ENCODE measurements around the gene CCS.
"Not testable (repeated sequence)": the region's sequence is repeated elsewhere in the genome, so short reads cannot be mapped to it uniquely, and the experiment has no call there.

The CCS gene

DNA sequence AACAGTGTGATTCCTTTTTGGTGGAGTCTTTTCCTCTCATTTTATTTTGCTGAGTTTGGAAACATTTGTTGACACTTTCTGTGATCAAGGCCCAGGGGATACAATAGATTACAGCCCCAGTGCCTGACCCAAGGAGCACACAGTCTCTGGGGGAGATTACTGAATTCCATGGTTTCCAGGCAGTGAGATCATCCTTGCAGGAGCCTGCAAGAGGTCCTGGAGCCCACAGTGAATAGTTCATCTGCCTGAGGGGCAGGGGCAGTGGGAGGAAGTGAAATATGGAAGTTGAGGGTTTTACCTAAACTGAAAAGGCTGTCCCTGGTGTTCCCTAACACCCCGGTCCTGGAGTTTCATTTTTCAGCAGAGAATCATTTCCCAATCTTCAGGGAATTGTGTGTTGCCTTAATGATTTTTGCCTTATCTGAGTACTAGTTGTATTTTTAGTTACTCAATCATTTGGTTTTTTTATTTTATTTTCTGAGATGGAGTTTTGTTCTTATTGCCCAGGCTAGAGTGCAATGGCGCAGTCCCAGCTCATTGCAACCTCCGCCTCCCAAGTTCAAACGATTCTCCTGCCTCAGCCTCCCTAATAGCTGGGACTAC is 7.7 kb downstream of the CCS start:
- ChIA-PET POLR2A (interaction anchor here (1.4 to 2.4 kb wide), 2 partner anchors 16 to 77 kb away, joined by 3 to 8 read pairs; partner anchors contain the start of genes RBM14 and RBM4B), CTCF (interaction anchor here (0.6 to 0.8 kb wide), 2 partner anchors 8 to 234 kb away, joined by 3 to 4 read pairs; no protein-coding TSS in a partner anchor)
- no peak for DNase-seq (ENCODE audit: extremely low spot score)
- TF ChIP-seq FOXM1 (IDR thresholded peaks at IDR 0.05; ENCODE audit: borderline replicate concordance) (no peak), TARDBP (IDR thresholded peaks at IDR 0.05) (no peak), NFRKB (IDR thresholded peaks at IDR 0.05) (no peak), CTBP1 (IDR thresholded peaks at IDR 0.05; ENCODE audit: borderline replicate concordance) (no peak), SP1 (IDR thresholded peaks at IDR 0.05) (no peak), L3MBTL2 (conservative IDR thresholded peaks at IDR 0.05) (no peak), BHLHE40 (IDR thresholded peaks at IDR 0.05; ENCODE audit: borderline replicate concordance) (no peak)

DNA sequence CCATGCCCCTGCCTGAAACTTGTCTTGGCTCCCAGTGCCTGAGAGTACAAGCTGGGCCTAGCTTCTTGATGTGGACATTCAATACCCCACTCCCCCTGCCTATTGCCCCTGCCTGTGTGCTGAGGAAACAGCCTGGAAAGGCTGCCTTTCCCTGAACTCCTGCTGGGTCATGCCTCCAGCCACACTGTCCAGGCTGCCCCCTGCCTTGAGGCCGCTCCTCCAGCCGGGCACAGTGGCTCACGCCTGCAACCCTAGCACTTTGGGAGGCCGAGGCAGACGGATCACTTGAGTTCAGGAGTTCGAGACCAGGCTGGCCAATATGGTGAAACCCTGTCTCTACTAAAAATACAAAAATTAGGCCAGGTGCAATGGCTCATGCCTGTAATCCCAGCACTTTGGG is 10.1 kb downstream of the CCS start:
- no peak for DNase-seq (ENCODE audit: extremely low spot score)
- POLR2A ChIA-PET = interaction anchor here (1.4 kb wide), 2 partner anchors 10 to 14 kb away, joined by 3 to 5 read pairs; partner anchors contain the start of genes CCDC87 and RBM14
- CTCF ChIA-PET = no interaction called here
- TF ChIP-seq ELF4 (IDR thresholded peaks at IDR 0.05) = no peak
- TF ChIP-seq, protein P1, sequence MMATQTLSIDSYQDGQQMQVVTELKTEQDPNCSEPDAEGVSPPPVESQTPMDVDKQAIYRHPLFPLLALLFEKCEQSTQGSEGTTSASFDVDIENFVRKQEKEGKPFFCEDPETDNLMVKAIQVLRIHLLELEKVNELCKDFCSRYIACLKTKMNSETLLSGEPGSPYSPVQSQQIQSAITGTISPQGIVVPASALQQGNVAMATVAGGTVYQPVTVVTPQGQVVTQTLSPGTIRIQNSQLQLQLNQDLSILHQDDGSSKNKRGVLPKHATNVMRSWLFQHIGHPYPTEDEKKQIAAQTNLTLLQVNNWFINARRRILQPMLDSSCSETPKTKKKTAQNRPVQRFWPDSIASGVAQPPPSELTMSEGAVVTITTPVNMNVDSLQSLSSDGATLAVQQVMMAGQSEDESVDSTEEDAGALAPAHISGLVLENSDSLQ (IDR thresholded peaks at IDR 0.05) = no peak
- no peak for TF ChIP-seq SP1 (IDR thresholded peaks at IDR 0.05)
- TF ChIP-seq FOXM1 (IDR thresholded peaks at IDR 0.05; ENCODE audit: borderline replicate concordance) = no peak
- TF ChIP-seq L3MBTL2 (conservative IDR thresholded peaks at IDR 0.05) = no peak
- no peak for TF ChIP-seq BHLHE40 (IDR thresholded peaks at IDR 0.05; ENCODE audit: borderline replicate concordance)
- no peak for TF ChIP-seq ARNT (IDR thresholded peaks at IDR 0.05)
- no peak for TF ChIP-seq TARDBP (IDR thresholded peaks at IDR 0.05)
- TF ChIP-seq CTBP1 (IDR thresholded peaks at IDR 0.05; ENCODE audit: borderline replicate concordance) = no peak
- no peak for TF ChIP-seq FOXK2 (IDR thresholded peaks at IDR 0.05)
- no peak for TF ChIP-seq FOXA1 (IDR thresholded peaks at IDR 0.05)

DNA sequence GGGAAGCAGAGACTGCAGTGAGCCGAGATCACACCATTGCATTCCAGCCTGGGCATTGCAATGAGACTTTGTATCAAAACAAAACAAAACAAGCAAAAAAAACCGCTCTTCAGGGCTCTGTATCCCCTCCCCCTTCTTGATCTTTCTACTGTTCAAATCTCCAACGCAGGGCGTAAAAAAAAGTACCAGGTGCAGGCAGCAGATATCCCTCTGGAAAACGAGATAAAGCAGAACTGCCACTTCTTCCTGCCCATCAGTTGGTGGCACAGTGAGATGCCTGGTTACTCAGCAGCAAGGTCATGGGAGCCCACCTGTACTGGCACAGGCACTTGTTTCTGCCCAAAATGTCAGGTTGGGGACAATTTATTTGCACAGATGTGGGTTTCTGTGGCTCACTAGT is 11.2 kb downstream of the CCS start:
- CTCF ChIA-PET = no interaction called here
- POLR2A ChIA-PET = interaction anchor here (3.6 kb wide), 1 partner anchor 13 kb away, joined by 23 read pairs; the partner anchor contains the start of gene RBM14
- DNase-seq (ENCODE audit: extremely low spot score) = no peak
- no peak for TF ChIP-seq CTBP1 (IDR thresholded peaks at IDR 0.05; ENCODE audit: borderline replicate concordance)
- no peak for TF ChIP-seq L3MBTL2 (conservative IDR thresholded peaks at IDR 0.05)
- no peak for TF ChIP-seq HDGF (IDR thresholded peaks at IDR 0.05; ENCODE audit: borderline replicate concordance)
- no peak for TF ChIP-seq FOXA1 (IDR thresholded peaks at IDR 0.05)
- no peak for TF ChIP-seq ZNF384 (IDR thresholded peaks at IDR 0.05)
- no peak for TF ChIP-seq SUZ12 (IDR thresholded peaks at IDR 0.05)

- ChIA-PET CTCF (interaction anchor here (0.7 to 0.9 kb wide), 2 partner anchors 8 to 17 kb away, joined by 3 to 5 read pairs; no protein-coding TSS in a partner anchor), POLR2A (interaction anchor here (1.1 to 3.6 kb wide), 3 partner anchors 10 to 31 kb away, joined by 4 to 23 read pairs (median 8); partner anchors contain the start of genes CCDC87, RBM14 and RBM4)
- not testable (repeated sequence) for DNase-seq (ENCODE audit: extremely low spot score)
Measured at GRCh38 chr11:66606608-66607007, 13.6 kb downstream of the CCS start.

DNA sequence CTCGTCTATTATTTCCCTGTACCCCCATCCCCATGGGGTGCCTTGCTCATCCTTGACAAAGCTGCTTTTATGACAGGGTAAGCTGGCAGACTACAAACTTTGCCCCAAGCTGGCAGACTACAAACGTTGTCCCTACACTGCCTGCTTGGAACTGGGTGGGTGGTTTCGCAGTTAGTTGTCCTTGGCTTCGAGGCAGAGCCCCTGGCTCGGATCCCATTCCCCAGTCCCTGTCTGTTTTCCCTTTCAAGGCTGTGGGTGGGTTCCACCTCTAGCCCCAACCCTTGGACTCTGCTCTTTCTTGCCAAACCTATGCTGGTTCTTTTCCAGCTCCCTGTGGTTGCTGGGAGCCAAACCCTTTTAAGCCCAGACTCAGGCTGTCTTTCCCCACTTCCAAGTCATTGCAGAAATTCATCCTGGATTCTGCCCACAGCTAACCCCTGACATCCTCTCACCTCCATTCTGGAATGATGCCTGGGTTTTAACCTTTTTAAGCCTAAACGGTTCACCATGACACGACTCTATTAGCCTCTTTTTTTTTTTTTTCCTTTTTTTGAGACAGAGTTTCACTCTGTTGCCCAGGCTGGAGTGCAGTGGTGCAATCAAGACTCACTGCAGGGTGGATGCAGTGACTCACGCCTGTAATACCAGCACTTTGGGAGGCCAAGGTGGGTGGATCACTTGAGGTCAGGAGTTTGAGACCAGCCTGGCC is 14.3 kb downstream of the CCS start:
- ChIA-PET POLR2A (interaction anchor here (1.1 to 3.6 kb wide), 3 partner anchors 10 to 31 kb away, joined by 4 to 23 read pairs (median 8); partner anchors contain the start of genes CCDC87, RBM14 and RBM4), CTCF (interaction anchor here (0.7 kb wide), 1 partner anchor 8 kb away, joined by 5 read pairs; no protein-coding TSS in a partner anchor)
- no peak for TF ChIP-seq TARDBP (IDR thresholded peaks at IDR 0.05)
- no peak for DNase-seq (ENCODE audit: extremely low spot score)

DNA sequence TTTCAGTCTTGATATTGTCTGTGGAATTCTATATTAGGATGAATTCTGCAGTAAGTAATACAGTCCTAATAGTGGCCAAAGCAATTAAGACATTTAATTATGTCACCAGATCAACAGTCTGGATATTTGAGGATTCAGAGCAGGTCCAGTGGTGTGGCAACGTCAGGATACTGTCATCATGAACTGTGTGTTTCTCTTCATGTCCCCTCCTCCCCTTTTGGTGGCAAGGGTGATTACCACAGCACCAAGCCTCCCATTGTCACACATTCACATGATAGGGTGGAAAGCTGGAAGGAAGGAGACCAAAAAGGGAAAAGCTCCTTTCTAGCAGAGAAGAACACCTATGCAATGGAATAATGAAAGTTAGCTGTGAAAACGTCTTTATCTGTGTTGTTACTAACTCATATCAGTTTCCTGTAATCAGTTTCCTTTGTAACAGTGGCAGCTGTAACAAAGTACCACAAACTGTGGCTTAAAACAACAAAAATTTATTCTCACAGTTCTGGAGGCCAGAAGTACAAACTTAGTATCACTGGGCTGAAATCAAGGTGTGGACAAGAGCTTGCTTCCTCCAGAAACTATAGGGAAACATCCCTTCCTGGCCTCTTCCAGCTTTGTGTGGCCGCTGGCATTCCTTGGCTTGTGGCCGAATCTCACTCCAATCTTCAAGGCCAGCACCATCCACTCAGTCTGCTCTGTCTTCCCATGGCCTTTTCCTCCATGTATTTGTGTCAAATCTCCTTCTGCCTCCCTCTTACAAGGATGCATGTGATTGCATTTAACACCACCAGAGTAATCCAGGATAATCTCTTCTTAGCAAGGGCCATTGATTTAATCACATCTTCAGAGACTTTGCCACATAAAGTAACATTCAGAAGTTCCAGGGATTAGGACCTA is 17.0 kb downstream of the CCS start:
- CTCF ChIA-PET = no interaction called here
- POLR2A ChIA-PET = no interaction called here
- TF ChIP-seq ZNF384 (IDR thresholded peaks at IDR 0.05) (no peak), FOXK2 (IDR thresholded peaks at IDR 0.05) (no peak), SUZ12 (IDR thresholded peaks at IDR 0.05) (no peak), FOXM1 (IDR thresholded peaks at IDR 0.05; ENCODE audit: borderline replicate concordance) (no peak), NFRKB (IDR thresholded peaks at IDR 0.05) (no peak), BHLHE40 (IDR thresholded peaks at IDR 0.05; ENCODE audit: borderline replicate concordance) (no peak), ELF4 (IDR thresholded peaks at IDR 0.05) (no peak), CTBP1 (IDR thresholded peaks at IDR 0.05; ENCODE audit: borderline replicate concordance) (no peak), SP1 (IDR thresholded peaks at IDR 0.05) (no peak), HDGF (IDR thresholded peaks at IDR 0.05; ENCODE audit: borderline replicate concordance) (no peak)
- TF ChIP-seq, protein P1 (IDR thresholded peaks at IDR 0.05) = no peak
- no peak for DNase-seq (ENCODE audit: extremely low spot score)
